Skeletal muscle satellite cell (primary cell): ENCODE measurements around the gene ANKRD13D.
"Not testable (repeated sequence)": the region's sequence is repeated elsewhere in the genome, so short reads cannot be mapped to it uniquely, and the experiment has no call there.

ENCODE experiments used
- H3K27me3 ChIP-seq: 2 replicates; pipeline ENCODE4 v1.7.0; 2013; ENCODE audit warnings: low read length; ENCODE audit not compliant: control insufficient read depth, insufficient read depth
- H3K36me3 ChIP-seq: 2 replicates; pipeline ENCODE4 v1.7.0; 2013; ENCODE audit warnings: mild to moderate bottlenecking, control low read depth, low read length; ENCODE audit not compliant: insufficient read depth
- H3K4me1 ChIP-seq: 2 replicates; pipeline ENCODE4 v1.7.0; 2013; ENCODE audit warnings: low read length; ENCODE audit not compliant: control insufficient read depth, insufficient read depth
- H3K4me2 ChIP-seq: 2 replicates; pipeline ENCODE4 v1.7.0; 2013; ENCODE audit warnings: mild to moderate bottlenecking, low read length
- H3K4me3 ChIP-seq: 2 replicates; pipeline ENCODE4 v1.7.0; 2013; ENCODE audit warnings: low read length
- H3K9ac ChIP-seq: 2 replicates; pipeline ENCODE4 v1.7.0; 2013; ENCODE audit warnings: mild to moderate bottlenecking, low read depth, low read length, moderate library complexity
- H3K9me3 ChIP-seq: replicated peaks from 2 replicates; pipeline ENCODE4 v1.7.0; 2013; ENCODE audit warnings: mild to moderate bottlenecking, control low read depth, low read length

ANKRD13D gene

GRCh38 chr11:67252831-67253239 is 36.3 kb upstream of the ANKRD13D start:
- Histone ChIP-seq H3K9me3 (no peaks in the 10 kb centered on the region), H3K4me1 (peaks cover 11% of the 10 kb centered on the region), H3K4me2 (no peak overlapping the region), H3K4me3 (no peak overlapping the region), H3K27me3 (no peaks in the 10 kb centered on the region), H3K9ac (no peak overlapping the region), H3K36me3 (peaks cover 91% of the 10 kb centered on the region)

- no peak overlapping the region for H3K4me2 ChIP-seq
- no peaks in the 10 kb centered on the region for H3K27me3 ChIP-seq
- H3K9ac ChIP-seq, result no peak overlapping the region
- H3K4me3 ChIP-seq, result no peak overlapping the region
- H3K36me3 ChIP-seq, result peaks cover 85% of the 10 kb centered on the region
- H3K9me3 ChIP-seq, result no peaks in the 10 kb centered on the region
- H3K4me1 ChIP-seq, result no peaks in the 10 kb centered on the region
Observed at GRCh38 chr11:67253872-67254624, 35.1 kb upstream of the ANKRD13D start.

- no peak overlapping the region for H3K4me2 ChIP-seq
- no peaks in the 10 kb centered on the region for H3K9me3 ChIP-seq
- H3K27me3 ChIP-seq, result no peaks in the 10 kb centered on the region
- H3K4me1 ChIP-seq, result no peaks in the 10 kb centered on the region
- H3K9ac ChIP-seq, result no peak overlapping the region
- no peak overlapping the region for H3K4me3 ChIP-seq
- H3K36me3 ChIP-seq, result peaks cover 77% of the 10 kb centered on the region
Observed at GRCh38 chr11:67254798-67255197, 34.3 kb upstream of the ANKRD13D start.

- H3K4me2 ChIP-seq, result no peak overlapping the region
- H3K4me3 ChIP-seq, result no peak overlapping the region
- peaks cover 71% of the 10 kb centered on the region for H3K36me3 ChIP-seq
- no peaks in the 10 kb centered on the region for H3K4me1 ChIP-seq
- no peaks in the 10 kb centered on the region for H3K27me3 ChIP-seq
- H3K9ac ChIP-seq, result no peak overlapping the region
- H3K9me3 ChIP-seq, result no peaks in the 10 kb centered on the region
Observed at GRCh38 chr11:67255353-67255752, 33.8 kb upstream of the ANKRD13D start.

GRCh38 chr11:67255864-67256263 is 33.2 kb upstream of the ANKRD13D start:
- peaks cover 66% of the 10 kb centered on the region for H3K36me3 ChIP-seq
- H3K4me3 ChIP-seq, result no peak overlapping the region
- H3K4me2 ChIP-seq, result no peak overlapping the region
- no peaks in the 10 kb centered on the region for H3K9me3 ChIP-seq
- no peaks in the 10 kb centered on the region for H3K27me3 ChIP-seq
- no peak overlapping the region for H3K9ac ChIP-seq
- no peaks in the 10 kb centered on the region for H3K4me1 ChIP-seq

GRCh38 chr11:67256477-67257135 is 32.5 kb upstream of the ANKRD13D start:
- Histone ChIP-seq H3K36me3 (peaks cover 59% of the 10 kb centered on the region), H3K27me3 (no peaks in the 10 kb centered on the region), H3K4me3 (no peak overlapping the region), H3K9ac (no peak overlapping the region), H3K9me3 (no peaks in the 10 kb centered on the region), H3K4me1 (no peaks in the 10 kb centered on the region), H3K4me2 (no peak overlapping the region)

- no peak overlapping the region for H3K9ac ChIP-seq
- H3K4me2 ChIP-seq, result no peak overlapping the region
- H3K36me3 ChIP-seq, result peaks cover 21% of the 10 kb centered on the region
- H3K4me3 ChIP-seq, result no peak overlapping the region
- no peaks in the 10 kb centered on the region for H3K9me3 ChIP-seq
- H3K27me3 ChIP-seq, result no peaks in the 10 kb centered on the region
- peaks cover 16% of the 10 kb centered on the region for H3K4me1 ChIP-seq
Observed at GRCh38 chr11:67260406-67260805, 28.7 kb upstream of the ANKRD13D start.

GRCh38 chr11:67260885-67261639 is 28.0 kb upstream of the ANKRD13D start:
- Histone ChIP-seq H3K9ac (peak overlapping the region; percentile 61), H3K4me1 (peaks cover 19% of the 10 kb centered on the region), H3K4me2 (peak overlapping the region; percentile 93), H3K36me3 (peaks cover 15% of the 10 kb centered on the region), H3K4me3 (peak overlapping the region; percentile 68)
- H3K9me3 ChIP-seq, H3K27me3 ChIP-seq: not testable (repeated sequence)

GRCh38 chr11:67261640-67261945 is 27.5 kb upstream of the ANKRD13D start:
- no peak overlapping the region for H3K4me3 ChIP-seq
- no peak overlapping the region for H3K9ac ChIP-seq
- peaks cover 20% of the 10 kb centered on the region for H3K4me1 ChIP-seq
- peaks cover 12% of the 10 kb centered on the region for H3K36me3 ChIP-seq
- H3K4me2 ChIP-seq, result peak overlapping the region; percentile 37
- no peaks in the 10 kb centered on the region for H3K9me3 ChIP-seq
- no peaks in the 10 kb centered on the region for H3K27me3 ChIP-seq

- peaks cover 7% of the 10 kb centered on the region for H3K36me3 ChIP-seq
- no peaks in the 10 kb centered on the region for H3K9me3 ChIP-seq
- peaks cover 20% of the 10 kb centered on the region for H3K4me1 ChIP-seq
- peak overlapping the region; percentile 64 for H3K4me2 ChIP-seq
- H3K27me3 ChIP-seq, result no peaks in the 10 kb centered on the region
- no peak overlapping the region for H3K4me3 ChIP-seq
- H3K9ac ChIP-seq, result no peak overlapping the region
Observed at GRCh38 chr11:67261946-67262681, 27.0 kb upstream of the ANKRD13D start.
